SK-N-SH treated with all-trans-retinoic acid at 6 μM for 48 hours (cell line): ENCODE data around the gene EPHA1.

Experiments used
- ATAC-seq: fragments of 200-7000 bp; cut with Tn5 transposase; 3 replicates; pipeline ENCODE4 v1.9.1; 2020; ENCODE audit warnings: mild to moderate bottlenecking, moderate library complexity
- BACH2 ChIP-seq: fragments of 250-450 bp; sonication (Bioruptor Pico); IDR thresholded peaks from 2 replicates; pipeline ENCODE4 v1.9.0; 2021; ENCODE audit warnings: mild to moderate bottlenecking, borderline replicate concordance
- CREB5 ChIP-seq: fragments of 250-450 bp; sonication (Bioruptor Pico); IDR thresholded peaks from 2 replicates; pipeline ENCODE4 v1.5.1; 2020; ENCODE audit warnings: low read depth, mild to moderate bottlenecking, moderate library complexity
- CSDC2 ChIP-seq: fragments of 250-450 bp; sonication (Bioruptor Pico); IDR thresholded peaks from 2 replicates; pipeline ENCODE4 v1.5.0; 2020; ENCODE audit warnings: mild to moderate bottlenecking, moderate library complexity
- CSRNP3 ChIP-seq: fragments of 250-450 bp; sonication (Bioruptor Pico); IDR thresholded peaks from 2 replicates; pipeline ENCODE4 v1.5.1; 2021; ENCODE audit warnings: mild to moderate bottlenecking, moderate library complexity
- ESRRG ChIP-seq: fragments of 250-450 bp; sonication (Bioruptor Pico); IDR thresholded peaks from 2 replicates; pipeline ENCODE4 v1.6.1; 2021; ENCODE audit warnings: mild to moderate bottlenecking
- GLIS3 ChIP-seq: fragments of 250-450 bp; sonication (Bioruptor Pico); IDR thresholded peaks from 2 replicates; pipeline ENCODE4 v1.5.0; 2020; ENCODE audit warnings: mild to moderate bottlenecking, moderate library complexity
- ISL1 ChIP-seq: fragments of 250-450 bp; sonication (Bioruptor Pico); IDR thresholded peaks from 2 replicates; pipeline ENCODE4 v2.1.2; 2022; ENCODE audit warnings: mild to moderate bottlenecking, moderate library complexity
- PATZ1 ChIP-seq: fragments of 250-450 bp; sonication (Bioruptor Pico); IDR thresholded peaks from 2 replicates; pipeline ENCODE4 v1.8.0; 2020; ENCODE audit warnings: mild to moderate bottlenecking, moderate library complexity, borderline replicate concordance
- PPARA ChIP-seq: fragments of 250-450 bp; sonication (Bioruptor Pico); IDR thresholded peaks from 2 replicates; pipeline ENCODE4 v1.5.0; 2020; ENCODE audit warnings: mild to moderate bottlenecking, borderline replicate concordance
- RARB ChIP-seq: fragments of 250-450 bp; sonication (Bioruptor Pico); IDR thresholded peaks from 2 replicates; pipeline ENCODE4 v1.8.0; 2021; ENCODE audit warnings: mild to moderate bottlenecking, moderate library complexity
- SNAI2 ChIP-seq: fragments of 250-450 bp; sonication (Bioruptor Pico); IDR thresholded peaks from 2 replicates; pipeline ENCODE4 v1.5.0; 2020; ENCODE audit warnings: mild to moderate bottlenecking, moderate library complexity
- TCF4 ChIP-seq: fragments of 250-450 bp; sonication (Bioruptor Pico); IDR thresholded peaks from 2 replicates; pipeline ENCODE4 v1.8.0; 2021; ENCODE audit warnings: mild to moderate bottlenecking, moderate library complexity, borderline replicate concordance
- TOX ChIP-seq: fragments of 250-450 bp; sonication (Bioruptor Pico); IDR thresholded peaks from 2 replicates; pipeline ENCODE4 v1.8.0; 2021; ENCODE audit warnings: mild to moderate bottlenecking, moderate library complexity, borderline replicate concordance
- TSHZ2 ChIP-seq: fragments of 250-450 bp; sonication (Bioruptor Pico); IDR thresholded peaks from 2 replicates; pipeline ENCODE4 v1.5.0; 2020; ENCODE audit warnings: mild to moderate bottlenecking, moderate library complexity
- ZC3H10 ChIP-seq: fragments of 250-450 bp; sonication (Bioruptor Pico); IDR thresholded peaks from 2 replicates; pipeline ENCODE4 v1.5.1; 2021; ENCODE audit warnings: mild to moderate bottlenecking, moderate library complexity
- ZFP3 ChIP-seq: fragments of 250-450 bp; sonication (Bioruptor Pico); IDR thresholded peaks from 2 replicates; pipeline ENCODE4 v1.5.0; 2020; ENCODE audit warnings: mild to moderate bottlenecking, moderate library complexity
- ZFP30 ChIP-seq: fragments of 450-650 bp; formaldehyde crosslinking; IDR thresholded peaks from 2 replicates; pipeline ENCODE4 v1.5.0; 2022; ENCODE audit warnings: mild to moderate bottlenecking, moderate library complexity
- ZNF8 ChIP-seq: fragments of 450-650 bp; formaldehyde crosslinking; IDR thresholded peaks from 2 replicates; pipeline ENCODE4 v1.5.0; 2020; ENCODE audit warnings: mild to moderate bottlenecking, moderate library complexity

EPHA1 gene

GRCh38 chr7:143384661-143385631 lies 23.7 kb downstream of the EPHA1 start:
- TF ChIP-seq ZNF8 (CRISPR knock-in tag): no peak
- 0 out of 2 replicates have a peak, but pooled peaks have one; percentile 37 for TF ChIP-seq ZC3H10 (CRISPR knock-in tag)
- TF ChIP-seq ZFP3 (CRISPR knock-in tag): no peak
- peak; percentile 65 for TF ChIP-seq RARB (CRISPR knock-in tag)
- ATAC-seq: no peak

GRCh38 chr7:143384148-143384547 lies 24.5 kb downstream of the EPHA1 start:
- no peak for ATAC-seq
- TF ChIP-seq ISL1 (CRISPR knock-in tag): no peak
- TF ChIP-seq CREB5 (CRISPR knock-in tag): no peak
- TF ChIP-seq ESRRG (CRISPR knock-in tag): no peak
- peak; percentile 4; the same call in 1 of the 2 replicates for TF ChIP-seq RARB (CRISPR knock-in tag)
- no peak for TF ChIP-seq TCF4
- TF ChIP-seq BACH2 (CRISPR knock-in tag): no peak
- TF ChIP-seq TSHZ2: no peak
- TF ChIP-seq ZNF8 (CRISPR knock-in tag): no peak
- no peak for TF ChIP-seq PATZ1 (CRISPR knock-in tag)
- TF ChIP-seq ZC3H10 (CRISPR knock-in tag): 0 out of 2 replicates have a peak, but pooled peaks have one; percentile 3
- TF ChIP-seq TOX (CRISPR knock-in tag): peak; percentile 15; the same call in 1 of the 2 replicates
- TF ChIP-seq GLIS3: no peak

GRCh38 chr7:143383642-143383957 lies 25.1 kb downstream of the EPHA1 start:
- TF ChIP-seq SNAI2 (no peak), TOX (CRISPR knock-in tag) (peak; percentile 45; the same call in 1 of the 2 replicates)
- ATAC-seq: no peak

- ATAC-seq: no peak
- no peak for TF ChIP-seq ZFP30 (CRISPR knock-in tag)
- no peak for TF ChIP-seq ZFP3 (CRISPR knock-in tag)
- TF ChIP-seq TSHZ2: no peak
- TF ChIP-seq TCF4: no peak
- TF ChIP-seq PATZ1 (CRISPR knock-in tag): no peak
- no peak for TF ChIP-seq CREB5 (CRISPR knock-in tag)
- no peak; the same call in 1 of the 2 replicates for TF ChIP-seq ZC3H10 (CRISPR knock-in tag)
- TF ChIP-seq ISL1 (CRISPR knock-in tag): no peak
- no peak for TF ChIP-seq CSRNP3
- TF ChIP-seq CSDC2 (CRISPR knock-in tag): no peak
- TF ChIP-seq RARB (CRISPR knock-in tag): no peak
- TF ChIP-seq PPARA (CRISPR knock-in tag): no peak
These were observed 25.6 kb downstream of the EPHA1 start for GRCh38 chr7:143382791-143383641.
